HAP-1 (cell line): Measurements from ENCODE around the gene POR.
"Not testable (repeated sequence)": the region's sequence is repeated elsewhere in the genome, so short reads cannot be mapped to it uniquely, and the experiment has no call there.

Experiments used
- DNase-seq, 2 experiments: peaks; one replicate each; pipeline ENCODE4 v3.0.0-alpha.2; 2016 to 2020; ENCODE audit warnings: low spot score in 2 of 2
- H3K27me3 ChIP-seq: fragments of 250-450 bp; sonication (Bioruptor Pico); 2 replicates; pipeline ENCODE4 v1.5.1; 2020; ENCODE audit warnings: low read depth, mild to moderate bottlenecking, moderate library complexity
- H3K36me3 ChIP-seq: fragments of 250-450 bp; sonication (Bioruptor Pico); replicated peaks from 2 replicates; pipeline ENCODE4 v1.5.1; 2020; ENCODE audit warnings: mild to moderate bottlenecking
- H3K4me1 ChIP-seq: fragments of 250-450 bp; sonication (Bioruptor Pico); 2 replicates; pipeline ENCODE4 v1.5.1; 2020; ENCODE audit warnings: mild to moderate bottlenecking
- H3K4me3 ChIP-seq: fragments of 250-450 bp; sonication (Bioruptor Pico); 2 replicates; pipeline ENCODE4 v1.5.1; 2020; ENCODE audit warnings: mild to moderate bottlenecking, moderate library complexity
- H3K9me3 ChIP-seq: fragments of 250-450 bp; sonication (Bioruptor Pico); 2 replicates; pipeline ENCODE4 v1.5.1; 2020; ENCODE audit warnings: mild to moderate bottlenecking, moderate library complexity
- in situ Hi-C: fragments of 300-500 bp; cut with MboI; formaldehyde crosslinking; loops from 3 replicates; pipeline ENCODE4 v1.14.3; 2020; ENCODE audit warnings: low sequenced_read_pairs, inconsistent platforms, mixed read lengths

Gene POR

GRCh38 chr7:75891815-75892411 is 23.0 kb upstream of the POR start:
- Histone ChIP-seq H3K4me1 (no peaks in the 10 kb centered on the region), H3K4me3 (no peak overlapping the region), H3K36me3 (peaks cover 13% of the 10 kb centered on the region), H3K27me3 (no peaks in the 10 kb centered on the region), H3K9me3 (no peaks in the 10 kb centered on the region)
- no peak for DNase-seq
- in situ Hi-C loops = no loop called here

GRCh38 chr7:75892634-75893272 is 22.2 kb upstream of the POR start:
- no peak for DNase-seq
- no peaks in the 10 kb centered on the region for H3K27me3 ChIP-seq

DNA sequence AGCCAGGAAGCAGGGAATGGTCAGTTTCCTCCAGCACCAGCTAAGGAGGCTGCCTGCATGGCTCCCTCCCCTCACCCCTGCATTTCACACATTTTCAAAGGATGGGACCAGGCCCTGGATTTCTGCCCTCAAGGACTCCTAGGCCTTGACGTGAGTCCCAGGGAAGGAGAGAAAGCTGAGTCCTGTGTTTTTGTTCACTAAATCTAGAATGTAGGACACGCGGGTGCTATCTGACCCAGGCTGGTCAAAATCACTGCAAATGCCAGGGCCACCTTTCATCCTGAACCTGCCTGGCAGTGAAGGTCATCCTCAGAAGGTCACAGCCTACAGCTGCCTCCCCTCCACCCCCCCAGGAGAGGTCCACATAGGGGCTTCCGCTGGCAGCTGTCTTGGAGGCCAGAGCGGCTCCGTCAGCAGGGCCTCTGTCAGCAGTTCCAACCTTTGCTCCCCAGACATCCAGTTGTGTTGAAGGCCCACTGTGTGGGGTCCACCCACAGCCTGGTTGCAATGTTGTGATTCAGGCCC is 18.1 kb upstream of the POR start:
- no peak overlapping the region for H3K4me3 ChIP-seq
- H3K27me3 ChIP-seq = no peaks in the 10 kb centered on the region
- no peaks in the 10 kb centered on the region for H3K9me3 ChIP-seq
- H3K4me1 ChIP-seq = peaks cover 7% of the 10 kb centered on the region
- in situ Hi-C loops = no loop called here
- no peak for DNase-seq
- H3K36me3 ChIP-seq = no peaks in the 10 kb centered on the region

More at GRCh38 chr7:75892634-75893272, 22.2 kb upstream of the POR start:
- no peaks in the 10 kb centered on the region for H3K4me1 ChIP-seq
- H3K36me3 ChIP-seq = peaks cover 9% of the 10 kb centered on the region
- H3K4me3 ChIP-seq = no peak overlapping the region
- H3K9me3 ChIP-seq = no peaks in the 10 kb centered on the region
- in situ Hi-C loops = no loop called here

- Histone ChIP-seq H3K4me1 (peaks cover 7% of the 10 kb centered on the region), H3K27me3 (no peaks in the 10 kb centered on the region), H3K4me3 (no peak overlapping the region), H3K9me3 (no peaks in the 10 kb centered on the region), H3K36me3 (no peaks in the 10 kb centered on the region)
- in situ Hi-C loops = no loop called here
- peak; percentile 86 to 92 for DNase-seq
Measured at GRCh38 chr7:75900617-75901315, 14.2 kb upstream of the POR start.

DNA sequence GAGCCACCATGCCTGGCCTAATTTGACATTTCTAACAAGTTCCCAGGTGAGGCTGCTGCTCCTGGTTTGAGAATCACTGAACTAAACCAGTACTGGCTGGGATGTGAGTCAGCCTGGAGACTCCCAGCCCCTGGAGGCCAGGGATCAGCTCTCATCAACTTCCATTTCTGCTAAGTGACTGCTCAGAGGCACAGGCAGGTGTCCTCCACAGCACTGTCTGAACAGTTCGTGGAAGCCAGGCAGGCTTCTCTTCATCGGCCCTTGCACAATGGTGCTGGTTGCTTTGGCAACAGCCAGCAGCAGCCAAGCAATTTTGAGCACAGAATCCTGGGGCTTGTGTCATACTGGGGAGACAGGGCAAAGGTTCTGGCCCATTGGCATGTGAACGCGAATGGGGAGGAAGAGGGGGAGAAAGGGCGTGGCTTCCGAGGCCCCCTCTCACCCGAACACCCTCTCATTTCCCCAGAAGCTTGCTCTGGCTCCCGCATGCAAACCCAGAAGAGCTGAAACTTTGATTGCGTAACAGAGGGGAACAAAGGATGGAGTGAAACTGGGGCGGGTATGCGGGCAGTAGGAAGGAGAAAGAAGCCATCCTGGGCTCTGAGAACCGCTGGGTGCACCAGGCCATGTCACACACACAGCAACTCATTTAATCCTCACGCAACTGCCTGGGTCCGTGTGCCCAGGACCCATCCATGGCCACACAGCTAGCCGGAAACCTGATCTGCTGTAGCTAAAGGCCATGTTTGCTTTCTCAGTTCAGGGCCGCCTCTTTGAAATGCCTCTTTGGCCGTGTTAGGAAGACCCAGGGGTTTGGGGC is 9.0 kb upstream of the POR start:
- in situ Hi-C loops = no loop called here
- peak in 1 of 2 experiments; percentile 36 for DNase-seq
- peaks cover 6% of the 10 kb centered on the region for H3K4me1 ChIP-seq
- no peaks in the 10 kb centered on the region for H3K36me3 ChIP-seq
- no peaks in the 10 kb centered on the region for H3K9me3 ChIP-seq
- H3K27me3 ChIP-seq = no peaks in the 10 kb centered on the region
- H3K4me3 ChIP-seq = no peak overlapping the region

- Histone ChIP-seq H3K9me3 (no peaks in the 10 kb centered on the region), H3K4me1 (peaks cover 6% of the 10 kb centered on the region), H3K4me3 (no peak overlapping the region), H3K36me3 (no peaks in the 10 kb centered on the region), H3K27me3 (no peaks in the 10 kb centered on the region)
- DNase-seq = no peak
- in situ Hi-C loops = no loop called here
Measured at GRCh38 chr7:75906991-75907667, 7.8 kb upstream of the POR start.

- H3K4me1 ChIP-seq, in situ Hi-C loops, H3K4me3 ChIP-seq, DNase-seq, H3K27me3 ChIP-seq, H3K9me3 ChIP-seq, H3K36me3 ChIP-seq: not testable (repeated sequence)
Measured at GRCh38 chr7:75907668-75908039, 7.3 kb upstream of the POR start.

- in situ Hi-C loops = no loop called here
- H3K27me3 ChIP-seq = no peaks in the 10 kb centered on the region
- no peak for DNase-seq
- peaks cover 13% of the 10 kb centered on the region for H3K4me1 ChIP-seq
- no peak overlapping the region for H3K4me3 ChIP-seq
- H3K9me3 ChIP-seq = no peaks in the 10 kb centered on the region
- no peaks in the 10 kb centered on the region for H3K36me3 ChIP-seq
Measured at GRCh38 chr7:75909521-75910132, 5.3 kb upstream of the POR start.

GRCh38 chr7:75911186-75911585 is 3.8 kb upstream of the POR start:
- in situ Hi-C loops = not testable (repeated sequence)

GRCh38 chr7:75913437-75913836 is 1.5 kb upstream of the POR start:
- Histone ChIP-seq H3K36me3 (no peaks in the 10 kb centered on the region), H3K9me3 (no peaks in the 10 kb centered on the region), H3K4me1 (peaks cover 6% of the 10 kb centered on the region), H3K4me3 (no peak overlapping the region), H3K27me3 (no peaks in the 10 kb centered on the region)
- no peak for DNase-seq
- in situ Hi-C loops = no loop called here

More at GRCh38 chr7:75911186-75911585, 3.8 kb upstream of the POR start:
- not testable (repeated sequence) for DNase-seq, H3K27me3 ChIP-seq, H3K9me3 ChIP-seq, H3K4me1 ChIP-seq, H3K4me3 ChIP-seq, H3K36me3 ChIP-seq

DNA sequence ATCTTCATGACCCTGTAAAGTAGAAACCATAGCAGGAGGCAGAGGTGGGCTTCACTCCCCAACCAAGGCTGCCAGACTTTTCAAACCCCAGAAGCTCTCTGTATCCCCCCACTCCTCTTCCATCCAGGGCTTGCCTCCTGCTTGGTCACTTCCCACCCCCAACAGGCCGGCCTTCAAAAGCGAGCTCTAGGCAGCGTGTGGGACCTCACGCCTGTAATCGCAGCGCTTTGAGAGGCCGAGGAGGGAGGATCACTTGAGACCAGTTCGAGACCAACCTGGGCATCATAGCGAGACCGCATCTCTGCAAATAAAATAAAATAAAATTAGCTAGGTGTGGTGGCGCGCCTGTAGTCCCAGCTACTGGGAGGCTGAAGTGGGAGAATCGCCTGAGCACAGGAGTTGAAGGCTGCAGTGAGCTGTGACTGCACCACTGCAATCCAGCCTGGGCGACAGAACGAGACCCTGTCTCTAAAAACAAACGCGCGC is 743 bp upstream of the POR start:
- in situ Hi-C loops = no loop called here
- Histone ChIP-seq H3K4me3 (peak overlapping the region; percentile 91), H3K9me3 (no peaks in the 10 kb centered on the region), H3K36me3 (no peaks in the 10 kb centered on the region), H3K27me3 (no peaks in the 10 kb centered on the region), H3K4me1 (peaks cover 6% of the 10 kb centered on the region)
- DNase-seq = peak in 1 of 2 experiments; percentile 39

DNA sequence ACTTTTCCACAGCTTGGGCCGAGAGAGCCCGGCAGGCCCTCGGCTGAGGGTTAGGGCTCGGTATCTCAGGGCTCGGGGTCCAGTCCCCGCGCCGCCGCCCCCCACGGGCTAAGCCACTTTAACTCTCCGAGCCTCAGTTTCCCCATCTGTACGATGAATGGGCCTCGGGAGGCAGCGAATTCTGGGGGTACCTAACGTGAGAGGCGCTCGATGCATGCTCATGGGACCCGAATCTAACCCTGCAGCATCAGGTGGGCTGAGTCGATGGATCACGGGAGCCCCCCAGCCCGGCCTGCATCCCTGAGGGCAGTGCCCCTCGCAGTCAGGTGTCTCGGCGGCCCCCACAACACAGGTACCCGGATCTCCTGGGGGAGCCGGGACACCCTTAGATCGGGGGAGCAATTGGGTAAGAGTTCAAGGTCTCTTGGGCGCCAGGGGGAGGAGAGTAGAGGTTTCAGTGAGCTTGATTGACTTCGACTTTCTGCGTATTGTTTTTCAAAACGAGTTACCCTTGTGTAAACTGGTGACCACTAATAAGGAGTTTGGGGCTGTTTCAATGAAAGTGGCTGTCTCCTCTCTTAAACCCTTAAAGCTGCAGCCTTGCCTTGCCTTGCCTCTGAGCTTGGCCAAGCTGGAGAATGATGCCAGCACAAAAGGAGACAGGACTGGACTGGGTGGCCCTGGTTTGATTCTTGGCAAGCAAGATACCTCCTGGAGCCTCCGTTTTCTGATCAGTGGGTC is 631 bp downstream of the POR start:
- H3K36me3 ChIP-seq = peaks cover 2% of the 10 kb centered on the region; the same call in 1 of the 2 replicates
- H3K27me3 ChIP-seq = no peaks in the 10 kb centered on the region
- H3K9me3 ChIP-seq = no peaks in the 10 kb centered on the region
- peak; percentile 32 to 57 for DNase-seq
- peaks cover 6% of the 10 kb centered on the region for H3K4me1 ChIP-seq
- peak overlapping the region; percentile 91 for H3K4me3 ChIP-seq
- in situ Hi-C loops = no loop called here
